Activated CD4-positive, alpha-beta T cell treated with anti-CD3 and anti-CD28 coated beads, Interleukin-2, Interleukin-6, amounts not matched to agents 100 ng/mL and 50 ng/mL, durations not matched to agents 16 hours and 8 hours (primary cell): ENCODE measurements around the gene SSRP1.
A peak's percentile ranks its signal among the peaks of the same experiment; 100 is the strongest.
"Not testable (repeated sequence)": the region's sequence is repeated elsewhere in the genome, so short reads cannot be mapped to it uniquely, and the experiment has no call there.

ENCODE experiments used
- DNase-seq: peaks from one replicate; pipeline ENCODE4 v3.0.0-alpha.2; 2020

The SSRP1 gene

GRCh38 chr11:57358991-57359390, 23.3 kb upstream of the SSRP1 start:
- no peak for DNase-seq

- no peak for DNase-seq
Measured at GRCh38 chr11:57358543-57358961, 22.9 kb upstream of the SSRP1 start.

GRCh38 chr11:57357856-57358255, 22.2 kb upstream of the SSRP1 start:
- no peak for DNase-seq

GRCh38 chr11:57357310-57357709, 21.6 kb upstream of the SSRP1 start:
- no peak for DNase-seq

- DNase-seq: no peak
Measured at GRCh38 chr11:57356268-57356667, 20.6 kb upstream of the SSRP1 start.

GRCh38 chr11:57354699-57355098, 19.0 kb upstream of the SSRP1 start:
- DNase-seq: no peak

- DNase-seq: no peak
Measured at GRCh38 chr11:57353852-57354251, 18.2 kb upstream of the SSRP1 start.

- DNase-seq: no peak
Measured at GRCh38 chr11:57353446-57353845, 17.8 kb upstream of the SSRP1 start.

- no peak for DNase-seq
Measured at GRCh38 chr11:57353036-57353435, 17.3 kb upstream of the SSRP1 start.

- peak; percentile 67 for DNase-seq
Measured at GRCh38 chr11:57349491-57350274, 14.0 kb upstream of the SSRP1 start.

- DNase-seq: no peak
Measured at GRCh38 chr11:57348636-57349313, 13.1 kb upstream of the SSRP1 start.

GRCh38 chr11:57348052-57348451, 12.4 kb upstream of the SSRP1 start:
- no peak for DNase-seq

GRCh38 chr11:57347336-57347735, 11.6 kb upstream of the SSRP1 start:
- no peak for DNase-seq

GRCh38 chr11:57345555-57346211, 10.0 kb upstream of the SSRP1 start:
- DNase-seq: peak; percentile 75

- DNase-seq: no peak
Measured at GRCh38 chr11:57344826-57345225, 9.1 kb upstream of the SSRP1 start.

- no peak for DNase-seq
Measured at GRCh38 chr11:57343825-57344224, 8.1 kb upstream of the SSRP1 start.

GRCh38 chr11:57342702-57343101, 7.0 kb upstream of the SSRP1 start:
- no peak for DNase-seq

- no peak for DNase-seq
Measured at GRCh38 chr11:57341250-57341808, 5.6 kb upstream of the SSRP1 start.

GRCh38 chr11:57340039-57340615, 4.4 kb upstream of the SSRP1 start:
- no peak for DNase-seq

- DNase-seq: no peak
Measured at GRCh38 chr11:57339328-57339727, 3.6 kb upstream of the SSRP1 start.

GRCh38 chr11:57338142-57338541, 2.5 kb upstream of the SSRP1 start, which contains the start of gene P2RX3:
P2RX3 (plus strand) TSS chr11:57338352; CDS start chr11:57338551, 199 bp downstream.
- no peak for DNase-seq

GRCh38 chr11:57336856-57337255, 1.2 kb upstream of the SSRP1 start:
- DNase-seq: not testable (repeated sequence)

- DNase-seq: peak; percentile 23
Measured at GRCh38 chr11:57336111-57336666, 497 bp upstream of the SSRP1 start.
